Activated B cell treated with CpG ODN at 0.5 μM for 24 hours (primary cell): ENCODE results near the gene FBN2. TPM values are rescaled to one million over a fixed set of nuclear protein-coding genes. Genes with fewer than 3 reads are reported as not detected.

ENCODE experiments used
- ATAC-seq: fragments of 200-7000 bp; cut with Tn5 transposase; one replicate; pipeline ENCODE4 v1.10.0; 2021; ENCODE audit warnings: low read depth, mild to moderate bottlenecking, moderate library complexity
- CTCF ChIA-PET: fragments of 350-600 bp; sonication (Branson Sonifier 250); formaldehyde crosslinking; loops from one replicate; lab custom pipeline; 2021; ENCODE audit warnings: antibody characterized with exemption; lab: Charles Lee
- POLR2A ChIA-PET: fragments of 350-600 bp; sonication (Branson Sonifier 250); formaldehyde crosslinking; loops from one replicate; lab custom pipeline; 2021; ENCODE audit warnings: antibody characterized with exemption; lab: Charles Lee
- DNase-seq: peaks from one replicate; pipeline ENCODE4 v3.0.0; 2022
- H3K27ac Mint-ChIP-seq: one replicate; pipeline ENCODE4 v1.8.0; 2020; ENCODE audit warnings: mixed read lengths
- H3K27me3 Mint-ChIP-seq: one replicate; pipeline ENCODE4 v1.8.0; 2021; ENCODE audit warnings: mixed read lengths
- H3K36me3 Mint-ChIP-seq: one replicate; pipeline ENCODE4 v1.8.0; 2021; ENCODE audit warnings: low read depth, mixed read lengths
- H3K4me1 Mint-ChIP-seq: one replicate; pipeline ENCODE4 v1.8.0; 2021; ENCODE audit warnings: mixed read lengths
- H3K4me3 Mint-ChIP-seq: one replicate; pipeline ENCODE4 v1.8.0; 2020; ENCODE audit warnings: mild to moderate bottlenecking, mixed read lengths
- H3K9me3 Mint-ChIP-seq: one replicate; pipeline ENCODE4 v1.8.0; 2020; ENCODE audit warnings: mixed read lengths
- CTCF ChIP-seq: fragments of 200-600 bp; IDR thresholded peaks from one replicate; pipeline ENCODE4 v1.8.0; 2022; ENCODE audit warnings: antibody characterized with exemption, mild to moderate bottlenecking
- intact Hi-C: fragments of 100-400 bp; cut with micrococcal nuclease; formaldehyde crosslinking; loops from one replicate; pipeline ENCODE4 v1.15.1; 2024
- total RNA-seq: library from RNA; stranded (reverse); gene quantifications from 2 replicates; pipeline ENCODE4 v1.2.3, GENCODE V29; 2022

Gene FBN2
- total RNA-seq, 1 donor from 2014 or later: not detected

- intact Hi-C loops: no loop called here
- H3K4me1 Mint-ChIP-seq: no peaks in the 10 kb centered on the region
- ChIA-PET POLR2A (no interaction called here), CTCF (no interaction called here)
- no peak overlapping the region for H3K27ac Mint-ChIP-seq
- H3K27me3 Mint-ChIP-seq: peaks cover 23% of the 10 kb centered on the region
- DNase-seq (no peak), ATAC-seq (no peak)
- H3K4me3 Mint-ChIP-seq: no peak overlapping the region
- no peak for TF ChIP-seq CTCF
- H3K9me3 Mint-ChIP-seq: no peaks in the 10 kb centered on the region
- H3K36me3 Mint-ChIP-seq: no peaks in the 10 kb centered on the region
These were observed 989 bp upstream of the FBN2 start for GRCh38 chr5:128539038-128539429.

GRCh38 chr5:128538250-128539037 lies 399 bp upstream of the FBN2 start:
- ChIA-PET POLR2A (no interaction called here), CTCF (no interaction called here)
- no peaks in the 10 kb centered on the region for H3K36me3 Mint-ChIP-seq
- TF ChIP-seq CTCF: no peak
- H3K27me3 Mint-ChIP-seq: peaks cover 23% of the 10 kb centered on the region
- H3K4me3 Mint-ChIP-seq: no peak overlapping the region
- DNase-seq (no peak), ATAC-seq (no peak)
- no peak overlapping the region for H3K27ac Mint-ChIP-seq
- no peaks in the 10 kb centered on the region for H3K9me3 Mint-ChIP-seq
- intact Hi-C loops: no loop called here
- H3K4me1 Mint-ChIP-seq: no peaks in the 10 kb centered on the region

DNA sequence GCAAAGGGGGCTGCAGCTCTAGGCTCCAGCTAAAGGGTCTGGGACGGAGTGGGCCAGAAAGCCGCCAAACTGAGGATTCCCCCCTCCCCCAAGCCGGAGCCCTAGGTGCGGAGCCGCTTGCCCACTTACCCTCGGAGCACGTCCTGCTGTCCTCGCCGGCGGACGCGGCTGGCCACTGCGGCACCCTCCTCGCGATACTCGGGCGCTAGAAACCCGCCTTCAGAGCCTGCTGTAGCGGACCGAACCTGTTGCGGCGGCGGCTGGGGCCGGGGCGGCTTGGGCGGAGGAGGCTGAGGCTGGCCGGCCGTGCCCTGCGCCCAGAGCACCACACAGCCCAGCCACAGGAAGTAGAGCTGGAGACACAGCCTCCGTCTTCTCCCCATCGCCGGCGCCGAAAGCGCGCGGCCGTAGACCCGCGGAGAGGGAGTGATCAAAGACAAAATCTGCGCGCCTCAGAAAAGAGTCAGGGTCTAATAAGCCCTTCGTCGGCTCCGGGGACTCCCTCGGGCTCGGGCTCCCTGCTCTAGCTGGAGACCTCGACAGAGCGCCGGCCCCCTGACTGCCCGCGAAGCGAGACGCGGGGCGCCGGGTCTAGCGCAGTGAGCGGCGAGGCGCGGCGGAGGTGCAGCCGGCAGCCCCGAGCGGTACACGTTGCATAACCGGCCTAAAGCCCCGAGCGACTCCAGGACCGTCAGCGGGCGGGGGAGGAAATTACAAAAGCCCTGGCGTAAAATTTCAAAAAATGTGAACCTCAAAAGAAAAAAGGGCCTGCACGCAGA lies 635 bp downstream of the FBN2 start:
- Mint-ChIP-seq H3K27ac (no peak overlapping the region), H3K4me3 (no peak overlapping the region), H3K9me3 (no peaks in the 10 kb centered on the region), H3K36me3 (no peaks in the 10 kb centered on the region), H3K27me3 (peaks cover 23% of the 10 kb centered on the region), H3K4me1 (no peaks in the 10 kb centered on the region)
- DNase-seq: no peak
- intact Hi-C loops: no loop called here
- no peak for TF ChIP-seq CTCF
- ChIA-PET POLR2A (no interaction called here), CTCF (no interaction called here)
- no peak for ATAC-seq

GRCh38 chr5:128536254-128537220 lies 1.5 kb downstream of the FBN2 start:
- H3K36me3 Mint-ChIP-seq: no peaks in the 10 kb centered on the region
- POLR2A ChIA-PET: no interaction called here
- TF ChIP-seq CTCF: no peak
- CTCF ChIA-PET: no interaction called here
- H3K4me1 Mint-ChIP-seq: no peaks in the 10 kb centered on the region
- ATAC-seq: no peak
- DNase-seq: no peak
- intact Hi-C loops: no loop called here
- H3K9me3 Mint-ChIP-seq: no peaks in the 10 kb centered on the region
- H3K27me3 Mint-ChIP-seq: peaks cover 23% of the 10 kb centered on the region
- H3K27ac Mint-ChIP-seq: no peak overlapping the region
- no peak overlapping the region for H3K4me3 Mint-ChIP-seq
